HTERT RPE-1 (cell line): ENCODE results near the gene SH3TC2.

ENCODE experiments used
- in situ Hi-C: fragments of 300-500 bp; cut with MboI; formaldehyde crosslinking; loops from 4 replicates; pipeline ENCODE4 v1.14.3; 2020; ENCODE audit warnings: low sequenced_read_pairs

SH3TC2 gene

DNA sequence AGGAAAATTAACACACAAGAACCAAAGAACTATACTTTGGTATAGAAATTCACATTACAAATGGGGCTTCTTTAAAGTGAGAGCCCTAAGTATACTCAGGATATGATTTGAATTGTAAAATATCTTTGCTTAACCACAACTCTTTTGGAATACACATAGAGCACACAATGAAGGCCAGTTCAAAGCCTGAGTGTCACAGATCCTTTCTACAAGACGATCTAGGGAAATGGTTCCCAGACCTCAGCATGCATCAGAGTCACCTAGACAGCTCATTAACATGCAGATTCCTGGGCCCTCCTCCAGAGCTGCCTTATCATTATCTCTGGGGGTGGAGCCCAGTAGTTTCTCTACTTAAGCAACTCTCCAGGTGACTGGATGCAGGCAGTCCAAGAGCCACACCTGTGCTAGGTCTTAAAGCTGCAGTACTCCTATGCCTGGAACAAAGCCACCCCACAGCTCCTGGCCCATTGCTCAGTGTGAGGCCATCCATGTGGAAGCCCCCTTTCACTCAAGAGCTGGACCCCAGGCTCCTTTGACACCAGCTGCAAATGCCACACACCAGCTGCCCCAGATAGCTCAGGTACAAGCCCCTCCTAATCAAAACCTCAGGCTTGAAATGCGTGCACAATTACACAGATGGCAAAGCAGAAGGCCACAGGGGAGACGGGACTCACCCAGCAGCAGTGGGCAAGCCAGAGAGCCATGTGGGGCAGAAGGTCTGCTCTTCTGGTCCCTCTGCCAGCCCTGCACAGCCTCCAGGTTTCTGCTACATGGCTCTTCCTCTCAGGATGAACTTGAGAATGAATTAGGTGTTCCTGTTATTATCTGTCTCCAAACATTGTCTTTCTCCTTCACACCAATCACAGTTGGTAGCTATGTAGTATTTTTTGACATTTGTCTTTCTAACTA lies 106.1 kb downstream of the SH3TC2 start:
- in situ Hi-C loops = no loop called here
